HL-60 (cell line): ENCODE results near the gene CBARP.

Source experiments
- DNase-seq, 2 experiments: peaks; one replicate each; pipeline ENCODE4 v3.0.0-alpha.2; 2010 to 2020; ENCODE audit warnings: low read depth in 1 of 2, low spot score in 1 of 2
- H3K27ac ChIP-seq: fragments of 250-450 bp; sonication (Bioruptor Pico); replicated peaks from 2 replicates; pipeline ENCODE4 v1.5.1; 2020; ENCODE audit warnings: mild to moderate bottlenecking, moderate library complexity
- H3K27me3 ChIP-seq: fragments of 250-450 bp; sonication (Bioruptor Pico); 2 replicates; pipeline ENCODE4 v1.5.1; 2021; ENCODE audit warnings: mild to moderate bottlenecking, moderate library complexity; ENCODE audit not compliant: insufficient read depth, poor library complexity, severe bottlenecking
- H3K4me3 ChIP-seq: replicated peaks from 2 replicates; pipeline ENCODE4 v1.5.1; 2011; ENCODE audit warnings: mild to moderate bottlenecking, control low read depth, low read length; ENCODE audit not compliant: insufficient read depth
- CTCF ChIP-seq: IDR thresholded peaks from one replicate; pipeline ENCODE4 v1.5.1; 2011; ENCODE audit warnings: low read length, control low read depth, inconsistent platforms; ENCODE audit not compliant: insufficient read depth
- GABPA ChIP-seq: IDR thresholded peaks from 2 replicates; pipeline ENCODE4 v1.6.1; 2012; ENCODE audit warnings: low read depth
- POLR2AphosphoS5 ChIP-seq: IDR thresholded peaks from 2 replicates; pipeline ENCODE4 v1.6.1; 2012; ENCODE audit warnings: low read depth
- REST ChIP-seq: IDR thresholded peaks from 2 replicates; pipeline ENCODE4 v1.6.1; 2012; ENCODE audit warnings: low read depth; ENCODE audit not compliant: insufficient replicate concordance
- SPI1 ChIP-seq: IDR thresholded peaks from 2 replicates; pipeline ENCODE4 v1.6.1; 2012; ENCODE audit warnings: low read depth, mild to moderate bottlenecking, borderline replicate concordance

CBARP gene

GRCh38 chr19:1220976-1221903 lies 16.6 kb downstream of the CBARP start:
- Histone ChIP-seq H3K27ac (no peak overlapping the region), H3K4me3 (no peak overlapping the region), H3K27me3 (no peaks in the 10 kb centered on the region)
- peak; percentile 35 for TF ChIP-seq CTCF
- TF ChIP-seq SPI1 = no peak
- no peak for DNase-seq

- no peak for DNase-seq
- Histone ChIP-seq H3K27ac (no peak overlapping the region), H3K27me3 (no peaks in the 10 kb centered on the region), H3K4me3 (no peak overlapping the region)
- TF ChIP-seq SPI1 = no peak
- no peak for TF ChIP-seq GABPA
- TF ChIP-seq POLR2AphosphoS5 = no peak
- no peak for TF ChIP-seq CTCF
- TF ChIP-seq REST = no peak
These were observed 17.3 kb downstream of the CBARP start for GRCh38 chr19:1220477-1220930.

- no peak for DNase-seq
- no peak overlapping the region for H3K27ac ChIP-seq
- TF ChIP-seq REST (no peak), CTCF (no peak), GABPA (no peak), POLR2AphosphoS5 (no peak), SPI1 (no peak)
These were observed 17.9 kb downstream of the CBARP start for GRCh38 chr19:1219786-1220476.

More at GRCh38 chr19:1219786-1220476, 17.9 kb downstream of the CBARP start:
- Histone ChIP-seq H3K4me3 (no peak overlapping the region), H3K27me3 (no peaks in the 10 kb centered on the region)
